ENCODE measurements around the gene SEC14L6. TPM values are rescaled to one million over a fixed set of nuclear protein-coding genes. Genes with fewer than 3 reads are reported as not detected.
"Not testable (repeated sequence)": the region's sequence is repeated elsewhere in the genome, so short reads cannot be mapped to it uniquely, and the experiment has no call there.

The SEC14L6 gene
- total RNA-seq, 2 experiments from 2014 or later = not detected

DNA sequence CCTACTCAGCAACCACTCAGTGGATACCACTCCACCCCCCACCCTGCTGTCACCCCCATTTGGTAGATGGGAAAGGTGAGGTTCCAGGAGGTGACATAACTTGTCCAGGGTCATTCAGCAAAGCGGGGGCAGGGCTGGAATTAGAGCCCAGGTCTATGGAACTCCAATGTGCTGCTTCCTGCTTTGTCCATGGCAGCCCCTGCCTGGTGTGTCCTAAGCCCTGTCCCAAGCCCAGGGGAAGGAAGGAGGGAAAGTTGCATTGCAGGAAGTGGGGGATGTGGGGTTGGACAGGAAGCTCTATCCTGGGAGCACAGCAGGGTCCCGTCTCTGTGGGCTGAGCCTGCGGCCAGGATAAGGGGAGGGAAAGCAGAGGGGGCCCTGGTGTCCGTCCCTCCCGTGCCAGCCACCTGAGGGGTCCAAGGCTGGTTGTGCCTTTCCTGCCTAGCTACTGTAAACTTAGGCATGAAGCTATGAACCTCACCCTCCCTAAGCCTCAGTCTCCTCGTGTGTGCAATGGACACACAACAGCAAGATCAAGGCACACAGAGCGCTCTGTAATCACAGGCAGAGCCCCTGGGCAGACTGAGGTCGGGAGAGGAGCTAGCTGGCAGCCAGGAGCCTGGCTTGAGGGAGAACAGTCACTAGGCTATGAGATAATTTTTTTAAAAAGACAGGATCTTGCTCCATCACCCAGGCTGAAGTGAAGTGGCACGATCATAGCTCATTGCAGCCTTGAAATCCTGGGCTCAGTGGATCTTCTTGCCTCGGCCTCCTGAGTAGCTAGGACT is 15.1 kb upstream of the SEC14L6 start:
- H3K36me3 Mint-ChIP-seq (ENCODE audit: low read depth) = no peaks in the 10 kb centered on the region
- CTCF ChIA-PET = interaction anchor here (0.6 kb wide), 1 partner anchor 8 kb away, joined by 3 read pairs; no protein-coding TSS in a partner anchor

DNA sequence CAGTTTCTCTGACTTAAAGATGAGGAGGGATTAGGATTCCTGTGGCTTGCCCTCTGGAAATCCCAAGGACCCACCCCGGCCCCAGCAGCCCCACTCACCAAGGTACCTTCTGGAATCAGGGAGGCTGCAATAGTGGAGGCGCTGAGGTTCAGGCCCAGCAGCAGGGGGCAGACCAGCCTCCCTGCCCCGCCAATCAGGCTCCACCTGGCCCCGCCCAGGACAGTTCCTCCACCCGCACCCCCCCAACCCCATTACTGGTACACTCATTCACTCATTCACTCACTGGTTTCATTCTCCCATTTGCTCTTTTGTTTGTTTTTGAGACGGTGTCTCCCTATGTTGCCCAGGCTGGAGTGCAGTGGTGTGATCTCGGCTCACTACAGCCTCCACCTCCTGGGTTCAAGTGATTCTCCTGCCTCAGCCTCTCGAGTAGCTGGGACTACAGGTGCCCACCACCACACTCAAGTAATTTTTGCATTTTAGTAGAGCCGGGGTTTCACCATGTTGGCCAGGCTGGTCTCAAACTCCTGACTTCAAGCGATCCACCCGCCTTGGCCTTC is 14.2 kb upstream of the SEC14L6 start:
- not testable (repeated sequence) for H3K9me3 Mint-ChIP-seq

More for the DNA sequence above, 15.1 kb upstream of the SEC14L6 start:
- peaks cover 3% of the 10 kb centered on the region for H3K27me3 Mint-ChIP-seq
- H3K9me3 Mint-ChIP-seq = no peaks in the 10 kb centered on the region
- POLR2A ChIA-PET = no interaction called here
- H3K27ac Mint-ChIP-seq = no peak overlapping the region
- H3K4me3 Mint-ChIP-seq = no peak overlapping the region
- no peaks in the 10 kb centered on the region for H3K4me1 Mint-ChIP-seq
- DNase-seq = no peak

DNA sequence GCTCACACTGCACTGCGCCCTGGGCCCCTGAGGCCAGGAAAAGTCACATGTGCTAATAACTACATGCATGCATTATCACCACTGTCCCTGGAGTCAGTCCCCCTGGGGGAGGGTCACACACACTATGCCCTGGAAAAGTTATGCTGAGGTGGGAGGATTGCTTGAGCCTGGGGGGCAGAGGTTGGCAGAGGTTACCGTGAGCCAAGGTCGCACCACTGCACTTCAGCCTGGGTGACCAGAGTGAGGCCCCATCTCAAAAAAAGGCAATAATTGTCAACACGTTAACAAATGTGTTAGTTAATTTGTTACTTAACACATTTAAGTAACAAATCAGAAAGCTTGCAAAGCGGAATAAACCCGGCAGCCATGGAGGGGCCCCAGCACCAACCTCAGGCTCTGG is 13.3 kb upstream of the SEC14L6 start:
- ChIA-PET POLR2A (no interaction called here), CTCF (no interaction called here)
- Mint-ChIP-seq H3K4me1 (no peaks in the 10 kb centered on the region), H3K36me3 (ENCODE audit: low read depth) (no peaks in the 10 kb centered on the region), H3K9me3 (no peaks in the 10 kb centered on the region), H3K4me3 (no peak overlapping the region), H3K27ac (no peak overlapping the region), H3K27me3 (no peaks in the 10 kb centered on the region)
- no peak for DNase-seq

More for the DNA sequence above, 14.2 kb upstream of the SEC14L6 start:
- H3K4me1 Mint-ChIP-seq; H3K27ac Mint-ChIP-seq; H3K4me3 Mint-ChIP-seq; H3K27me3 Mint-ChIP-seq; CTCF ChIA-PET; POLR2A ChIA-PET; H3K36me3 Mint-ChIP-seq (ENCODE audit: low read depth); DNase-seq: not testable (repeated sequence)

DNA sequence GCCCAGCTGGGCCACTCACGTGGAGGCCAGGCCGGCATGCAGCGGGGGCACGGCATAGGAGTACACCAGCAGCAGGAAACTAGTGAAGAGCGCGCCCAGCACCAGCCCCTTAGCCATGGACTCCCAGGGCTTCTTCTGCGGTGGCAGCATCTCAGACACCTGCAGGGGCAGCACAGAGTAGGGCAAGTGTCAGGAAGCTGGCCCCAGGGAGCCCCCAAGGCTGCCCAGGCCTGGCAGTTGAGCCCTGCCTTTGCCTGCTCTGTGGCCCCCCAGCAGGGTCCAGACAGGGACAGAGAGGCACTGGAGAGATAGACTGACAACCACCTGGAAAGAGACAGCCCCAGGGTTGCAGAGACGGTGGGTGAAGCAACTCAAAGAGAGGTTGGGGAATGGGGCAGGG is 10.7 kb upstream of the SEC14L6 start:
- H3K4me3 Mint-ChIP-seq = no peak overlapping the region
- no peak for DNase-seq
- CTCF ChIA-PET = no interaction called here
- H3K4me1 Mint-ChIP-seq = peaks cover 2% of the 10 kb centered on the region
- H3K36me3 Mint-ChIP-seq (ENCODE audit: low read depth) = no peaks in the 10 kb centered on the region
- H3K9me3 Mint-ChIP-seq = no peaks in the 10 kb centered on the region
- H3K27ac Mint-ChIP-seq = no peak overlapping the region
- no peaks in the 10 kb centered on the region for H3K27me3 Mint-ChIP-seq
- POLR2A ChIA-PET = no interaction called here

DNA sequence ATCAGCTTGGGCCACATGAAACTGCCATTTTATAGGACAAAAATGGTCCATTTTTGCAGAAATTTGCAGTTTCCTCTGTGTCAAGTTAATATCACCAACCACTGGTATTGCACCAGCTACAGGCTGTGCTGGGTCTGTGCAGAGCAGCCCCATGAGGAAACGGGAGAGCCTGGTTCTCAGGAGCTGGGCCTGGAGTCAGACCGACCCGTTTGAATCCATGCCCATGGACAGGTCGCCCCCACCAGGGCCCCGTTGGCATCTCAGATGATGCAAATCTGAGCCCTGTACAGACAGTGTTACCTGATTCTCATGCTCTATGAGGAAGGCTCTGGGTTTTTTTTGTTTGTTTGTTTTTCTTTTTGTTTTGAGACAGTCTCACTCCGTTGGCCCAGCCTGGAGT is 9.8 kb upstream of the SEC14L6 start:
- POLR2A ChIA-PET = no interaction called here
- no peak overlapping the region for H3K4me3 Mint-ChIP-seq
- H3K4me1 Mint-ChIP-seq = peaks cover 2% of the 10 kb centered on the region
- H3K9me3 Mint-ChIP-seq = no peaks in the 10 kb centered on the region
- CTCF ChIA-PET = no interaction called here
- H3K27ac Mint-ChIP-seq = no peak overlapping the region
- DNase-seq = no peak
- no peaks in the 10 kb centered on the region for H3K36me3 Mint-ChIP-seq (ENCODE audit: low read depth)
- H3K27me3 Mint-ChIP-seq = no peaks in the 10 kb centered on the region

DNA sequence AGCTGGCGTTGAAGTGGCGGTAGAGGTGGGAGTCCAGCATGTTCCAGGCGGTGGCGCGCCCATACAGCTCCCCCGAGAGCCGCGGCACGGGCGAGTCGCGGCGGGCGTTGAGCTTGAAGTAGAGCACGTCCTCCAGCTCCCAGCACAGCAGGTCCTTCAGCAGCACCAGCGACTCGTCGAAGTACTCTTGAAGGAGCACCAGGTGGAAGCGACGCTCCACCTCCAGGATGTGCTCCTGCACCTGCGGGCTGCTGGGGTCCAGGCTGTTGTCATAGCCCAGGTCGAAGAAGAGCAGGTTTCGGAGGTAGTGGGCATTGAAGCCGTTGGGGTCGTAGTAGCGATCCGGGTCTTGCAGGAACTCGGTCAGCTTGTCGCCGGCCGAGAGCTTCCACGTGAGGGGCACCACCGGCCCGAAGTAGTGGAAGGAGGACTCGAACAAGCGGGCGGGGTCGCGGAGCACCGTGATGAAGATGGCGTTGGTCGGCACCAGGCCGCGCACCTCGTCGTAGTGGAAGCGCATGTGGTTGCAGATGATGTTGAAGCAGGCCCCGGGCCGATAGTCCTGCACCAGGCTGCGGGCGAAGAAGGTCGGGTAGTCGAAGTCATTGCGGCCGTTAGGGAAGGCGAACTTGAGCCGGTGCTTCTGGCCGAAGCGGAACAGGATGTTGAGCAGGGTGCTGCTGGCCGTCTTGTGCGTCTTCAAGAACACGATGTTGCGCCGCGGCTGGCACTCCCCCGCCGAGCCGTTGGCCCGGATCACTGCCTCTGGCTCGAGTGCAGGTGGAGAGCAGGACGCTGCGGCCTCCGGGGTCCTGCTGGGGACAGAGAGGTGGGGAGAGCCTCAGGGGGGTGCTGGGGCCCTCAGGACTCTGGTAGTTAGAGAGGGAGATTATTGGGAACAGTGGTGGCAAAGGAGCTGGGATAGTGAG is 9.0 kb upstream of the SEC14L6 start:
- DNase-seq = no peak
- H3K9me3 Mint-ChIP-seq = no peaks in the 10 kb centered on the region
- H3K27ac Mint-ChIP-seq = no peak overlapping the region
- H3K36me3 Mint-ChIP-seq (ENCODE audit: low read depth) = no peaks in the 10 kb centered on the region
- POLR2A ChIA-PET = no interaction called here
- no peak overlapping the region for H3K4me3 Mint-ChIP-seq
- peaks cover 2% of the 10 kb centered on the region for H3K4me1 Mint-ChIP-seq
- H3K27me3 Mint-ChIP-seq = no peaks in the 10 kb centered on the region
- CTCF ChIA-PET = interaction anchor here (0.6 kb wide), 1 partner anchor 802 kb away, joined by 4 read pairs; no protein-coding TSS in a partner anchor

DNA sequence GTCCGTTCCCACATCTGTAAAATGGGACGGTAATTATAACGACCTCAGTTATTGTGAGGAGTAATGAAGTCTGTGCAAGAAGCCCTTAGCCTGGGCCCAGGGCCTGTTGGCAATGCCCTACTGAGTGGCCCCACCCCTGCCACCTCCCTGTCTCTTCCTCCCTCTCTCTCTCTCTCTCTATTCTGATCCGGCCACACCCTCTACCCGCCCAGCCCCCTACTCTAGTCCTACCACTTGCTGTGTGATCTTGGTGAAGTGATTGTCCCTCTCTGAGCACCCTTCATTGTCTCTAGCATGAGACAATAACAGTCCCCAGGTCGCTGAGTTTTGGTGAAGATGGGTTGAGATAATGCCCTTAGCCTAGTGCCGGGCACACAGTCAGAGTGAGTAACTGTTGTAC is 7.4 kb upstream of the SEC14L6 start:
- Mint-ChIP-seq H3K9me3 (no peaks in the 10 kb centered on the region), H3K36me3 (ENCODE audit: low read depth) (no peaks in the 10 kb centered on the region), H3K27me3 (no peaks in the 10 kb centered on the region), H3K27ac (no peak overlapping the region), H3K4me1 (peaks cover 2% of the 10 kb centered on the region), H3K4me3 (no peak overlapping the region)
- CTCF ChIA-PET = no interaction called here
- POLR2A ChIA-PET = no interaction called here
- no peak for DNase-seq

DNA sequence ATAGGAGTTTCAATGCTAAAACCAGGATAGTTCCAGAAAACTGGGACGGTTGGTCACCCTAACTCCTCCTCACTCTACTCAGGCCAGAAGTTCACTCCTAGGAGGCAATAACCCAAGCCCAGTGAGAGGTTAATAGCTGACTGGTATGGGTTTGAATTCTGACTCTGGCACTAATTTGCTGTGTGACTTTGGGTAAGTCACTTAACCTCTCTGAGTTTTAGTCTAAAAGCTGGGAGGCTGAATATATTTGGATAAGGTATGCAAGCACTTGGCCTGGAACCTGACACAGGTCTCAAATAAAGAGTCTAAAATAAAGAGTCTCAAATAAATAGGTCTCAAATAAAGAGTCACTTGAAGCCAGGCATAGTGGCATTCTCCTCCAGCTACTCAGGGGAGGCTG is 6.2 kb upstream of the SEC14L6 start:
- ChIA-PET CTCF (interaction anchor here (0.7 kb wide), 1 partner anchor 9 kb away, joined by 3 read pairs; no protein-coding TSS in a partner anchor), POLR2A (no interaction called here)
- H3K27me3 Mint-ChIP-seq = no peaks in the 10 kb centered on the region
- H3K4me3 Mint-ChIP-seq = no peak overlapping the region
- peaks cover 2% of the 10 kb centered on the region for H3K4me1 Mint-ChIP-seq
- H3K27ac Mint-ChIP-seq = no peak overlapping the region
- H3K9me3 Mint-ChIP-seq = no peaks in the 10 kb centered on the region
- H3K36me3 Mint-ChIP-seq (ENCODE audit: low read depth) = no peaks in the 10 kb centered on the region
- DNase-seq = no peak

DNA sequence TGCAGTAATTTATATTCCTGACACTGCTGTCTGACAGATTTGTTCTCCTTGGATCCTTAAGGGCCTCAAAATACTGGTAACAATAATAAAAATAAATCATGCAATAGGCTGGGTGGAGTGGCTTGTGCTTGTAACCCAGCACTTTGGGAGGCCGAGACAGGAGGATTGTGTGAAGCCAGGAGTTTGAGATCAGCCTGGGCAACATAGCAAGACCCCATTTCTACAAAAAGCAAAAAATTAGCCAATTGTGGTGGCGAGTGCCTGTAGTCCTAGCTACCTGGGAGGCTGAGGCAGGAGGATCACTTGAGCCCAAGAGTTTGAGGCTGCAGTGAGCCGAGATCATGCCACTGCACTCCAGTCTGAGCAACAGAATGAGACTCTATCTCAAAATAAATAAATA is 5.3 kb upstream of the SEC14L6 start:
- H3K27me3 Mint-ChIP-seq; H3K27ac Mint-ChIP-seq; H3K4me1 Mint-ChIP-seq; DNase-seq; H3K4me3 Mint-ChIP-seq; H3K36me3 Mint-ChIP-seq (ENCODE audit: low read depth); CTCF ChIA-PET; H3K9me3 Mint-ChIP-seq; POLR2A ChIA-PET: not testable (repeated sequence)

DNA sequence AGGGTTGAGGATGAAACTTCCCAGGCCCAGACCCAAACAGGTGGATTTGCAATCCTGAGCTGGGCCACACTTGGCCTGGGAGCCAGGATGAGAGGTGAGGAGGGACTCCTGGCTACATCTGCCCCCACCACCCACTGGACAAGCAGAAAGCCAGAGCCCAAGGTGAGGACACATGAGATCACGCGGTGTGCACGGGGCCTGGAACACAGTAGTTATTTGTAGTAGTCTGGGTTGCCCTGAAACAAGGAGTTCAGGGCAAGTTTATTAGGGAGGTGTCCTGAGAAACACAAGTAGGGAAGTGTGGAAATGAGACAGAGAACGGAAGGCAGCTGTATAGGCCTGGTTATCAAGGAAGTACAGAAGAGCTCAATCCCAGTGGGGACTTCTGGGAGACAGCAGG is 647 bp upstream of the SEC14L6 start:
- H3K4me3 Mint-ChIP-seq = no peak overlapping the region
- no peak overlapping the region for H3K27ac Mint-ChIP-seq
- H3K4me1 Mint-ChIP-seq = peaks cover 1% of the 10 kb centered on the region
- ChIA-PET POLR2A (no interaction called here), CTCF (interaction anchor here (0.6 kb wide), 1 partner anchor 1780 kb away, joined by 3 read pairs; no protein-coding TSS in a partner anchor)
- no peaks in the 10 kb centered on the region for H3K36me3 Mint-ChIP-seq (ENCODE audit: low read depth)
- DNase-seq = no peak
- peaks cover 16% of the 10 kb centered on the region for H3K27me3 Mint-ChIP-seq
- H3K9me3 Mint-ChIP-seq = no peaks in the 10 kb centered on the region

DNA sequence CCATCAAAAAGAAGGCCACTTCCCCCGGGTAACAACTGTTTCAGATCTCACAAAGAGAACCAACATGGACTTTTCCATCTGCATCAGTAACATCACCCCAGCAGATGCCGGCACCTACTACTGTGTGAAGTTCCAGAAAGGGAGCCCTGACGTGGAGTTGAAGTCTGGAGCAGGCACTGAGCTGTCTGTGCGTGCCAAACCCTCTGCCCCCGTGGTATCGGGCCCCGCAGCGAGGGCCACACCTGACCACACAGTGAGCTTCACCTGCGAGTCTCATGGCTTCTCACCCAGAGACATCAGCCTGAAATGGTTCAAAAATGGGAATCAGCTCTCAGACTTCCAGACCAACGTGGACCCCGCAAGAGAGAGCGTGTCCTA is 3.7 kb downstream of the SEC14L6 start:
- H3K27ac Mint-ChIP-seq = no peak overlapping the region
- CTCF ChIA-PET = interaction anchor here (1.1 to 1.4 kb wide), 2 partner anchors 23 to 29 kb away, joined by 3 read pairs; no protein-coding TSS in a partner anchor
- no peak for DNase-seq
- no peaks in the 10 kb centered on the region for H3K9me3 Mint-ChIP-seq
- POLR2A ChIA-PET = interaction anchor here (0.7 kb wide), 1 partner anchor 20 kb away, joined by 3 read pairs; no protein-coding TSS in a partner anchor
- no peak overlapping the region for H3K4me3 Mint-ChIP-seq
- peaks cover 1% of the 10 kb centered on the region for H3K4me1 Mint-ChIP-seq
- H3K36me3 Mint-ChIP-seq (ENCODE audit: low read depth) = no peaks in the 10 kb centered on the region
- H3K27me3 Mint-ChIP-seq = peaks cover 28% of the 10 kb centered on the region

DNA sequence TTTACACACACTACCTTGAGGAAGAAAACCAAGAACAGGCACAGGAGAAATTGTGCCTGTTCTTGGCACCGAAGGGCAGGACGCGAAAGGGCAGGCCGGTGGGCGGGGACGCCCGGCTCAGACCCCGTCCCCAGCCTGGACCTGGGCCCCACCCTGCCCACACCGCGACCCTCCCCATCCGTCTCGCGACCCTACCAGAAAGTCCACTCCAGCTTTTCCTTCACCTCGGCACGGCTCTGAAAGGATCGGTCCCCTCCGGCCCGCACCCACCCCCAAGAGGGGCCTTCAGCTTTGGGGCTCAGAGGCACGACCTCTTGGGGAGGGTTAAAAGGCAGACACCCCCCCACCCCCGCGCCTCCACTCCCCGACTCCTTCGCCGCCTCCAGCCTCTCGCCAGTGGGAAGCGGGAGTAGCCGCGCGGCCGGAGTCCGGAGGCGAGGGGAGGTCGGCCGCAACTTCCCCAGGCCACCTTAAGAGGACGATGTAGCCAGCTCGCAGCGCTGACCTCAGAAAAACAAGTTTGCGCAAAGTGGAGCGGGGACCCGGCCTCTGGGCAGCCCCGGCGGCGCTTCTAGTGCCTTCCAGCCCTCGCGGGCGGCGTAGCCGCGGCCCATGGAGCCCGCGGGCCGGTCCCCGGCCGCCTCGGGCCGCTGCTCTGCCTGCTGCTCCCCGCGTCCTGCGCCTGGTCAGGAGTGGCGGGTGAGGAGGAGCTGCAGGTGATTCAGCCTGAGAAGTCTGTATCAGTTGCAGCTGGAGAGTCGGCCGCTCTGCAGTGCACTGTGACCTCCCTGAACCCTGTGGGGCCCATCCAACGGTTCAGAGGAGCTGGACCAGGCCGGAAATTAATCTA is 4.4 kb downstream of the SEC14L6 start:
- CTCF ChIA-PET = interaction anchor here (0.6 to 1.4 kb wide), 3 partner anchors 23 to 221 kb away, joined by 3 read pairs; no protein-coding TSS in a partner anchor
- H3K4me1 Mint-ChIP-seq = peaks cover 1% of the 10 kb centered on the region
- H3K9me3 Mint-ChIP-seq = no peaks in the 10 kb centered on the region
- H3K27me3 Mint-ChIP-seq = peaks cover 28% of the 10 kb centered on the region
- no peak for DNase-seq
- H3K4me3 Mint-ChIP-seq = no peak overlapping the region
- POLR2A ChIA-PET = interaction anchor here (0.7 kb wide), 1 partner anchor 21 kb away, joined by 3 read pairs; no protein-coding TSS in a partner anchor
- H3K36me3 Mint-ChIP-seq (ENCODE audit: low read depth) = no peaks in the 10 kb centered on the region
- H3K27ac Mint-ChIP-seq = no peak overlapping the region
